ENCODE data around the gene PLCE1. TPM values are rescaled to one million over a fixed set of nuclear protein-coding genes. Genes with fewer than 3 reads are reported as not detected.
A peak's percentile ranks its signal among the peaks of the same experiment; 100 is the strongest.

Gene PLCE1
- total and polyA plus RNA-seq, 7 experiments from 2014 or later, result 0.03 to 0.30 (median 0.14) TPM; not detected in 3

GRCh38 chr10:93992400-93993030 lies 1.2 kb upstream of the PLCE1 start:
- CTCF ChIA-PET, result no interaction called here
- POLR2A ChIA-PET, result no interaction called here
- Mint-ChIP-seq H3K36me3 (peaks cover 0 to 5% (median 0%) of the 10 kb centered on the region in 5 donors), H3K27me3 (peaks cover 47 to 64% (median 58%) of the 10 kb centered on the region in 5 donors), H3K27ac (no peak overlapping the region), H3K4me1 (peaks cover 0 to 12% (median 6%) of the 10 kb centered on the region in 7 donors), H3K4me3 (peak overlapping the region in 6 of 10 donors; percentile 7 to 67 (median 50)), H3K9me3 (peaks cover 0 to 12% (median 1%) of the 10 kb centered on the region in 11 donors)
- Histone ChIP-seq H3K4me1 (ENCODE audit: control insufficient read depth in 2 of 2, insufficient read depth in 2 of 2, low read length in 2 of 2) (no peaks in the 10 kb centered on the region), H3K27ac (ENCODE audit: low read depth, low read length) (no peak overlapping the region), H3K9me3 (ENCODE audit: control insufficient read depth in 2 of 3, low read length in 3 of 3) (no peaks in the 10 kb centered on the region), H3K36me3 (ENCODE audit: control insufficient read depth in 2 of 3, insufficient read depth in 3 of 3, low read length in 3 of 3) (no peaks in the 10 kb centered on the region), H3K27me3 (ENCODE audit: control insufficient read depth in 2 of 2, insufficient read depth in 2 of 2, low read length in 2 of 2) (peaks cover 0 to 10% of the 10 kb centered on the region in 2 donors), H3K4me3 (ENCODE audit: low read length) (no peak overlapping the region)
- DNase-seq (no peak), ATAC-seq (no peak)
- intact Hi-C loops (cut with micrococcal nuclease), result no loop called here

DNA sequence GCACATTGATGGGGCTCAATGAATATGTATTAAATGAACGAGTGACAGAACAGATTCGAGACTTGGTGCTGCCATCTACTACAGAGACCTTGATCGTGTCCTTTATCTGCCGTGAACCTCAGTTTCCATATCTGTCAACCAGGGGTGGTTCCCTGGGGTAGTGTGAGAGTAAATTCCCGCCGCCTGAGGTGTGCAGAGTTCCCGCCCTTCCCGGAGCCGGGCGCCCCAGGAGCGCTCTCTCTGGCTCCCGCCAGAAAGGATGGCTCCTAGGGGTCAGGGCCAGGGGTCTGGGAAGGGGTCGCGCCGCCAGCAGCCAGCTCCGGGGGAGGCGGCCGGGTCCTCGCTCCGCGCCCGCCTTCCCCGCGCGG lies 333 bp upstream of the PLCE1 start:
- no peak for DNase-seq
- peaks cover 0 to 5% (median 0%) of the 10 kb centered on the region in 5 donors for H3K36me3 Mint-ChIP-seq
- no peak overlapping the region for H3K27ac ChIP-seq (ENCODE audit: low read depth, low read length)
- no peaks in the 10 kb centered on the region for H3K36me3 ChIP-seq (ENCODE audit: control insufficient read depth in 2 of 3, insufficient read depth in 3 of 3, low read length in 3 of 3)
- no peak overlapping the region for H3K4me3 ChIP-seq (ENCODE audit: low read length)
- H3K27ac Mint-ChIP-seq, result no peak overlapping the region
- intact Hi-C loops (cut with micrococcal nuclease), result no loop called here
- H3K4me1 ChIP-seq (ENCODE audit: control insufficient read depth in 2 of 2, insufficient read depth in 2 of 2, low read length in 2 of 2), result no peaks in the 10 kb centered on the region
- peaks cover 0 to 10% (median 1%) of the 10 kb centered on the region in 11 donors for H3K9me3 Mint-ChIP-seq
- no peak for ATAC-seq
- ChIA-PET CTCF (no interaction called here), POLR2A (no interaction called here)
- H3K27me3 Mint-ChIP-seq, result peaks cover 52 to 70% (median 60%) of the 10 kb centered on the region in 5 donors
- H3K4me3 Mint-ChIP-seq, result peak overlapping the region in 4 of 10 donors; percentile 35 to 67 (median 57)
- no peaks in the 10 kb centered on the region for H3K9me3 ChIP-seq (ENCODE audit: control insufficient read depth in 2 of 3, low read length in 3 of 3)
- peaks cover 0 to 10% of the 10 kb centered on the region in 2 donors for H3K27me3 ChIP-seq (ENCODE audit: control insufficient read depth in 2 of 2, insufficient read depth in 2 of 2, low read length in 2 of 2)
- H3K4me1 Mint-ChIP-seq, result peaks cover 0 to 12% (median 6%) of the 10 kb centered on the region in 7 donors

DNA sequence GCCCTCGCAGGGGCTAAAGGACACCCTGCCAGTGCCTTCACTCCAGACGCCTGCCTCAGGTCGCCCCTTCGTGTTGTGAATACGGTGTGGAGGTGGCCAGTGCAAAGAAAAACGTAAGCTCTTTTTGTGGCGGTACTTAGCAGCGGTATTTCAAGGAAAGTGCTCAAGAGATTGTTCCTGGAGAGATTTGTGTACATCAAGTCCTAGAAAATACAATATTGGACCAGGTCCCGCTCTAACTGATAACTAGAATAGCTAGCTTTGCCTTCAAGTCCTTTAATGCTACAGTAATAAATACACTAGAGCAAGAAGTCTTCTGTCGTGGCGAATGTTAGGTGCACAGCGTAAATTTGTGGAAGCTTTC lies 689 bp downstream of the PLCE1 start:
- H3K27ac Mint-ChIP-seq, result no peak overlapping the region
- H3K4me3 Mint-ChIP-seq, result peak overlapping the region in 4 of 10 donors; percentile 6 to 47 (median 20)
- CTCF ChIA-PET, result no interaction called here
- peaks cover 0 to 5% (median 0%) of the 10 kb centered on the region in 5 donors for H3K36me3 Mint-ChIP-seq
- Histone ChIP-seq H3K4me1 (ENCODE audit: control insufficient read depth in 2 of 2, insufficient read depth in 2 of 2, low read length in 2 of 2) (no peaks in the 10 kb centered on the region), H3K9me3 (ENCODE audit: control insufficient read depth in 2 of 3, low read length in 3 of 3) (no peaks in the 10 kb centered on the region), H3K27me3 (ENCODE audit: control insufficient read depth in 2 of 2, insufficient read depth in 2 of 2, low read length in 2 of 2) (peaks cover 0 to 10% of the 10 kb centered on the region in 2 donors), H3K27ac (ENCODE audit: low read depth, low read length) (no peak overlapping the region), H3K4me3 (ENCODE audit: low read length) (no peak overlapping the region), H3K36me3 (ENCODE audit: control insufficient read depth in 2 of 3, insufficient read depth in 3 of 3, low read length in 3 of 3) (no peaks in the 10 kb centered on the region)
- intact Hi-C loops (cut with micrococcal nuclease), result no loop called here
- H3K27me3 Mint-ChIP-seq, result peaks cover 53 to 78% (median 65%) of the 10 kb centered on the region in 5 donors
- H3K9me3 Mint-ChIP-seq, result peaks cover 0 to 6% (median 0%) of the 10 kb centered on the region in 11 donors
- no peak for ATAC-seq
- POLR2A ChIA-PET, result no interaction called here
- DNase-seq, result no peak
- H3K4me1 Mint-ChIP-seq, result peaks cover 0 to 12% (median 6%) of the 10 kb centered on the region in 7 donors

- Mint-ChIP-seq H3K9me3 (peaks cover 0 to 5% (median 0%) of the 10 kb centered on the region in 11 donors), H3K27ac (no peak overlapping the region), H3K27me3 (peaks cover 56 to 82% (median 70%) of the 10 kb centered on the region in 5 donors), H3K4me1 (peaks cover 0 to 12% (median 6%) of the 10 kb centered on the region in 7 donors), H3K36me3 (peaks cover 0 to 5% (median 0%) of the 10 kb centered on the region in 5 donors), H3K4me3 (peak overlapping the region in 1 of 10 donors; percentile 28)
- H3K36me3 ChIP-seq (ENCODE audit: control insufficient read depth in 2 of 3, insufficient read depth in 3 of 3, low read length in 3 of 3), result no peaks in the 10 kb centered on the region
- no peak for ATAC-seq
- peaks cover 0 to 10% of the 10 kb centered on the region in 2 donors for H3K27me3 ChIP-seq (ENCODE audit: control insufficient read depth in 2 of 2, insufficient read depth in 2 of 2, low read length in 2 of 2)
- no peaks in the 10 kb centered on the region for H3K9me3 ChIP-seq (ENCODE audit: control insufficient read depth in 2 of 3, low read length in 3 of 3)
- intact Hi-C loops (cut with micrococcal nuclease), result no loop called here
- H3K4me3 ChIP-seq (ENCODE audit: low read length), result no peak overlapping the region
- no peak overlapping the region for H3K27ac ChIP-seq (ENCODE audit: low read depth, low read length)
- ChIA-PET POLR2A (no interaction called here), CTCF (no interaction called here)
- no peak for DNase-seq
- H3K4me1 ChIP-seq (ENCODE audit: control insufficient read depth in 2 of 2, insufficient read depth in 2 of 2, low read length in 2 of 2), result no peaks in the 10 kb centered on the region
These were observed 1.5 kb downstream of the PLCE1 start for GRCh38 chr10:93995182-93995581.

- Mint-ChIP-seq H3K4me1 (peaks cover 0 to 12% (median 6%) of the 10 kb centered on the region in 7 donors), H3K27ac (no peak overlapping the region), H3K36me3 (peaks cover 0 to 5% (median 0%) of the 10 kb centered on the region in 5 donors), H3K27me3 (peaks cover 56 to 78% (median 70%) of the 10 kb centered on the region in 5 donors), H3K4me3 (no peak overlapping the region), H3K9me3 (peaks cover 0 to 5% (median 0%) of the 10 kb centered on the region in 11 donors)
- intact Hi-C loops (cut with micrococcal nuclease), result no loop called here
- H3K4me3 ChIP-seq (ENCODE audit: low read length), result no peak overlapping the region
- H3K9me3 ChIP-seq (ENCODE audit: control insufficient read depth in 2 of 3, low read length in 3 of 3), result no peaks in the 10 kb centered on the region
- H3K4me1 ChIP-seq (ENCODE audit: control insufficient read depth in 2 of 2, insufficient read depth in 2 of 2, low read length in 2 of 2), result no peaks in the 10 kb centered on the region
- peaks cover 0 to 11% of the 10 kb centered on the region in 2 donors for H3K27me3 ChIP-seq (ENCODE audit: control insufficient read depth in 2 of 2, insufficient read depth in 2 of 2, low read length in 2 of 2)
- ATAC-seq (no peak), DNase-seq (no peak)
- ChIA-PET POLR2A (no interaction called here), CTCF (no interaction called here)
- H3K36me3 ChIP-seq (ENCODE audit: control insufficient read depth in 2 of 3, insufficient read depth in 3 of 3, low read length in 3 of 3), result no peaks in the 10 kb centered on the region
- no peak overlapping the region for H3K27ac ChIP-seq (ENCODE audit: low read depth, low read length)
These were observed 2.0 kb downstream of the PLCE1 start for GRCh38 chr10:93995598-93996271.

DNA sequence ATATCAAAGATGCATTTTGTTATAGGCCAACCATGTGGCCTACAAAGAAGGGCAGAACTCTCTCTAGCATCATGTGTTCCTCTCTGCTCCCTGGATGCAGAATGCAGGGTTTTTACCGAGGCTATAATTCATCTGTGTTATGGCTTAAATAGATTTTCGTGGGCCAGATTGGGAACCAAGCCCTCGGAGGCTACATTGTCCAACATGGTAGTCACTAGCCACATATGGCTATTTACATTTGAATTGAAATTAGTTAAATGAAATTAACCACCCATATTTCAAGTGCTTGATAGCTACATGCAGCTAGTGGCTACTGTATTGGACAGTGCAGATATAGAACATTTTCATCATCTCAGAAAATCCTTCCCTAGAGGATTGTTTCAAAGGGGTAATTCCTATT lies 2.8 kb downstream of the PLCE1 start:
- H3K27me3 ChIP-seq (ENCODE audit: control insufficient read depth in 2 of 2, insufficient read depth in 2 of 2, low read length in 2 of 2), result peaks cover 0 to 14% of the 10 kb centered on the region in 2 donors
- H3K4me3 Mint-ChIP-seq, result no peak overlapping the region
- no peak overlapping the region for H3K27ac Mint-ChIP-seq
- intact Hi-C loops (cut with micrococcal nuclease), result no loop called here
- no peak overlapping the region for H3K4me3 ChIP-seq (ENCODE audit: low read length)
- peaks cover 0 to 5% (median 0%) of the 10 kb centered on the region in 11 donors for H3K9me3 Mint-ChIP-seq
- no peak overlapping the region for H3K27ac ChIP-seq (ENCODE audit: low read depth, low read length)
- ChIA-PET POLR2A (no interaction called here), CTCF (no interaction called here)
- H3K9me3 ChIP-seq (ENCODE audit: control insufficient read depth in 2 of 3, low read length in 3 of 3), result no peaks in the 10 kb centered on the region
- peaks cover 0 to 12% (median 6%) of the 10 kb centered on the region in 7 donors for H3K4me1 Mint-ChIP-seq
- H3K27me3 Mint-ChIP-seq, result peaks cover 54 to 76% (median 62%) of the 10 kb centered on the region in 5 donors
- peaks cover 0 to 5% (median 0%) of the 10 kb centered on the region in 5 donors for H3K36me3 Mint-ChIP-seq
- H3K36me3 ChIP-seq (ENCODE audit: control insufficient read depth in 2 of 3, insufficient read depth in 3 of 3, low read length in 3 of 3), result no peaks in the 10 kb centered on the region
- ATAC-seq (no peak), DNase-seq (no peak)
- no peaks in the 10 kb centered on the region for H3K4me1 ChIP-seq (ENCODE audit: control insufficient read depth in 2 of 2, insufficient read depth in 2 of 2, low read length in 2 of 2)
